PC-9 (cell line): ENCODE results near the gene TGFB2. TPM values are rescaled to one million over a fixed set of nuclear protein-coding genes. Genes with fewer than 3 reads are reported as not detected.
"Not testable (repeated sequence)": the region's sequence is repeated elsewhere in the genome, so short reads cannot be mapped to it uniquely, and the experiment has no call there.

Experiments
- BruUV-seq: library from RNA; stranded (reverse); fragments of 400-500 nt; replicated peaks from 2 replicates; lab custom pipeline; 2021; lab: Mats Ljungman, UMichigan
- CTCF ChIA-PET: fragments of 300-600 bp; sonication (Branson Sonifier 250); formaldehyde crosslinking; loops from one replicate; lab custom pipeline; 2022; ENCODE audit warnings: antibody characterized with exemption; lab: Charles Lee
- POLR2A ChIA-PET: fragments of 300-600 bp; sonication (Branson Sonifier 250); formaldehyde crosslinking; loops from one replicate; lab custom pipeline; 2022; ENCODE audit warnings: antibody characterized with exemption; ENCODE audit not compliant: unreplicated experiment; lab: Charles Lee
- DNase-seq, 2 experiments: peaks; one replicate each; pipeline versions ENCODE4 v3.0.0 to v3.0.0-alpha.2; 2015 to 2022; ENCODE audit warnings: mixed read lengths in 1 of 2
- H2AFZ ChIP-seq: fragments of 200-600 bp; sonication (generic); 2 replicates; pipeline ENCODE4 v1.8.1; 2017; ENCODE audit warnings: antibody characterized with exemption
- H3F3A ChIP-seq: fragments of 200-600 bp; sonication (generic); 2 replicates; pipeline ENCODE4 v1.8.1; 2017; ENCODE audit warnings: antibody characterized with exemption, mild to moderate bottlenecking, low read depth; ENCODE audit not compliant: insufficient read depth
- H3K27ac ChIP-seq: fragments of 200-600 bp; sonication (generic); 2 replicates; pipeline ENCODE4 v1.6.1; 2016; ENCODE audit warnings: mixed run types
- H3K27me3 ChIP-seq: fragments of 200-600 bp; sonication (generic); 2 replicates; pipeline ENCODE4 v1.6.1; 2016; ENCODE audit warnings: low read depth, mixed run types; ENCODE audit not compliant: insufficient read depth
- H3K36me3 ChIP-seq: fragments of 200-600 bp; sonication (generic); 2 replicates; pipeline ENCODE4 v1.6.1; 2016; ENCODE audit warnings: low read depth, mixed run types
- H3K4me1 ChIP-seq: fragments of 200-600 bp; sonication (generic); replicated peaks from 2 replicates; pipeline ENCODE4 v1.6.1; 2016; ENCODE audit warnings: mixed run types; ENCODE audit not compliant: insufficient read depth
- H3K4me2 ChIP-seq: fragments of 200-600 bp; sonication (generic); 2 replicates; pipeline ENCODE4 v1.6.1; 2017; ENCODE audit warnings: mixed run types
- H3K4me3 ChIP-seq: fragments of 200-600 bp; sonication (generic); 2 replicates; pipeline ENCODE4 v1.6.1; 2016; ENCODE audit warnings: mixed run types
- H3K79me2 ChIP-seq: fragments of 200-600 bp; sonication (generic); 2 replicates; pipeline ENCODE4 v1.6.1; 2017; ENCODE audit warnings: low read depth, mixed run types
- H3K9me2 ChIP-seq: fragments of 200-600 bp; sonication (generic); 2 replicates; pipeline ENCODE4 v1.8.1; 2017; ENCODE audit warnings: mild to moderate bottlenecking; ENCODE audit not compliant: insufficient read depth
- H3K9me3 ChIP-seq: fragments of 200-600 bp; sonication (generic); 2 replicates; pipeline ENCODE4 v1.8.1; 2016; ENCODE audit warnings: low read depth; ENCODE audit not compliant: insufficient read depth
- H4K20me1 ChIP-seq: fragments of 200-600 bp; sonication (generic); 2 replicates; pipeline ENCODE4 v1.8.1; 2017; ENCODE audit not compliant: insufficient read depth
- CTCF ChIP-seq: fragments of 200-600 bp; sonication (generic); conservative IDR thresholded peaks from 2 replicates; pipeline ENCODE4 v1.6.1; 2017; ENCODE audit warnings: mixed run types, antibody characterized with exemption, mild to moderate bottlenecking, moderate library complexity
- EZH2 ChIP-seq: fragments of 200-600 bp; sonication (generic); IDR thresholded peaks from 2 replicates; pipeline ENCODE4 v1.8.0; 2017; ENCODE audit warnings: antibody characterized with exemption, low read depth
- intact Hi-C: fragments of 100-400 bp; cut with micrococcal nuclease; formaldehyde crosslinking; loops from one replicate; pipeline ENCODE4 v1.10.0; 2022; ENCODE audit not compliant: unreplicated experiment
- total RNA-seq: library from RNA; stranded (reverse); gene quantifications from 2 replicates; pipeline ENCODE4 v1.2.3, GENCODE V29; 2021

The TGFB2 gene
- total RNA-seq, 1 experiment from 2014 or later, result 74.3 TPM

DNA sequence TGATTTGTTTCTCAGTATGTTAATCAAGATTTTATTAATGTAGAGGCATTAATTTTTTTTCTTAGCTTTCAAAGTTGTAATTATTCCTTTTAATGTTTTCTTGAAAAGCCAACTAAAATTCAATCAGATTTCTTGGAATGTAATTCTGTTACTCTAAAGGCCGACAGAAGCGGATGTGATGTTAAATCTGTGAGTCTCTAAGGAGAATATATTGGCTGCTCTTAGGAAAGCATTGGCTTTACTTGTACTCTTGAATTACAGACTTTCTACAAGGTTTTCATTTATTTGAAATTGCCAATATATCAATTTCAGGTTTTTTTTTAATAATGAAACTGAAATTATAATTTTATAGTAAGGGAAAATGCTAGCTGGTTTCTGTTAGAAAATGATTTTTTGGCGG lies 30.8 kb upstream of the TGFB2 start:
- Histone ChIP-seq H4K20me1 (no peaks in the 10 kb centered on the region), H3K9me2 (no peaks in the 10 kb centered on the region), H3K27me3 (no peaks in the 10 kb centered on the region), H3K27ac (no peak overlapping the region), H3K4me1 (no peaks in the 10 kb centered on the region), H3K4me2 (no peak overlapping the region), H3F3A (no peaks in the 10 kb centered on the region), H2AFZ (no peak overlapping the region), H3K9me3 (no peaks in the 10 kb centered on the region), H3K36me3 (peaks cover 8% of the 10 kb centered on the region), H3K4me3 (no peak overlapping the region), H3K79me2 (no peaks in the 10 kb centered on the region)
- intact Hi-C loops, result no loop called here
- BruUV-seq, result no TSS peak
- ChIA-PET CTCF (no interaction called here), POLR2A (no interaction called here)
- no peak for DNase-seq
- TF ChIP-seq CTCF (no peak), EZH2 (no peak)

DNA sequence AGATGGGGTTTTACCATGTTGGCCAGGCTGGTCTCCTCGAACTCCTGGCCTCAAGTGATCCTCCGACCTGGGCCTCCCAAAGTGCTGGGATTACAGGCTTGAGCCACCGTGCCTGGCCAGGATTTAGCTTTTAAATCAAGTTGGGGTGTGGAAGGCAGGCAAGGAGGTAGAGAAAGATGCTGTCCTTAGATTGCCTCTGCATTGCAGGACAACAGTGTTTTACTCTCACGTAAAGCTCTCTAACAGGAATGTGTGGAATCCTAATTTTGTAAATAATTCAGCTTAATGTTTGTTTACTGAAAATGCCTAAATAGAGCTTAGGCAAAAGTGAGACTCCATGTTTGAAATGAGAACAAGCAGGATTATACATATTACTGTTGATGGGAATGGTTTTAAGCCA lies 29.5 kb upstream of the TGFB2 start:
- BruUV-seq, result no TSS peak
- Histone ChIP-seq H3K27ac (no peak overlapping the region), H3K4me1 (no peaks in the 10 kb centered on the region), H3F3A (no peaks in the 10 kb centered on the region), H4K20me1 (no peaks in the 10 kb centered on the region), H3K79me2 (no peaks in the 10 kb centered on the region), H3K9me2 (no peaks in the 10 kb centered on the region), H3K36me3 (peaks cover 8% of the 10 kb centered on the region), H3K9me3 (no peaks in the 10 kb centered on the region), H2AFZ (no peak overlapping the region), H3K4me3 (no peak overlapping the region), H3K4me2 (no peak overlapping the region), H3K27me3 (no peaks in the 10 kb centered on the region)
- TF ChIP-seq EZH2, result no peak
- TF ChIP-seq CTCF, result no peak
- no peak for DNase-seq
- POLR2A ChIA-PET, result no interaction called here
- intact Hi-C loops, result no loop called here
- CTCF ChIA-PET, result interaction anchor here (0.6 kb wide), 1 partner anchor 19 kb away, joined by 6 read pairs; no protein-coding TSS in a partner anchor

DNA sequence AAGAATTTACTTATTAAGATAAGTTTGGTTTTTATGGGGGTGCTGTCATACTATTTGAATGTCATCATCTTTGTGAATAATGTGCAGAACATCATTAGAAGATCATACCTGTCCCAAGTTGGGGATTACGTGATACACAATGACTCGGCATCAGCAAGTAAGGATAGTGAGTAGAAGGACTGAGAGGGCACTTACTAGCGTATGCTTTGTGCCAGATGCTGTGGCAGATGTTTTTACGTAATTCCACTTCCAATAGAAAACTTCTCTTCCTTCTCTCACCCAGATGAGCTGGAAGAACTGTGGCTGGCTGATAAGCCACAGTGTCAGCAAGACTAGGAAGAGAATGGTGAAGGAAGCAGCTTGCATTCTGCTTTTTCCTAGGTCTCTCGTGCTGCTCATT lies 28.1 kb upstream of the TGFB2 start:
- no TSS peak for BruUV-seq
- Histone ChIP-seq H3F3A (no peaks in the 10 kb centered on the region), H3K27me3 (no peaks in the 10 kb centered on the region), H3K79me2 (no peaks in the 10 kb centered on the region), H3K36me3 (no peaks in the 10 kb centered on the region), H3K27ac (no peak overlapping the region), H3K4me2 (no peak overlapping the region), H3K9me3 (no peaks in the 10 kb centered on the region), H2AFZ (no peak overlapping the region), H3K9me2 (no peaks in the 10 kb centered on the region), H3K4me1 (no peaks in the 10 kb centered on the region), H4K20me1 (no peaks in the 10 kb centered on the region), H3K4me3 (no peak overlapping the region)
- DNase-seq, result no peak
- TF ChIP-seq CTCF (no peak), EZH2 (no peak)
- CTCF ChIA-PET, result no interaction called here
- intact Hi-C loops, result no loop called here
- POLR2A ChIA-PET, result no interaction called here

- POLR2A ChIA-PET, H2AFZ ChIP-seq, H4K20me1 ChIP-seq, H3K4me3 ChIP-seq, H3K4me1 ChIP-seq, H3K79me2 ChIP-seq, H3K9me3 ChIP-seq, H3K36me3 ChIP-seq, CTCF ChIA-PET, H3K9me2 ChIP-seq, H3F3A ChIP-seq, H3K27me3 ChIP-seq, BruUV-seq, H3K27ac ChIP-seq, H3K4me2 ChIP-seq, DNase-seq: not testable (repeated sequence)
- intact Hi-C loops, result loop anchor here (10.0 kb wide), 1 partner anchor 1655 kb away; no protein-coding TSS in a partner anchor
Measured at GRCh38 chr1:218320182-218320581, 25.0 kb upstream of the TGFB2 start.
